CD4-positive, CD25-positive, alpha-beta regulatory T cell (primary cell): ENCODE data around the gene AMBRA1. TPM values are rescaled to one million over a fixed set of nuclear protein-coding genes. Genes with fewer than 3 reads are reported as not detected.

Experiments
- ATAC-seq, 2 donors: fragments of 150-1000 bp; cut with Tn5 transposase; one replicate each; pipeline ENCODE4 v1.10.0; 2021; ENCODE audit warnings: low read depth in 2 of 2, moderate number of reproducible peaks in 2 of 2, moderate library complexity in 1 of 2
- DNase-seq, 3 donors: peaks; one replicate each; pipeline versions ENCODE4 v3.0.0 to v3.0.0-alpha.2; 2012 to 2022; ENCODE audit warnings: mixed read lengths in 1 of 3
- H3K27ac ChIP-seq: one replicate; pipeline ENCODE4 v1.7.0; 2013; ENCODE audit warnings: mild to moderate bottlenecking, low read length; ENCODE audit not compliant: insufficient read depth, poor library complexity, severe bottlenecking
- H3K27me3 ChIP-seq: one replicate; pipeline ENCODE4 v1.7.0; 2013; ENCODE audit warnings: low read length; ENCODE audit not compliant: control insufficient read depth, insufficient read depth
- H3K36me3 ChIP-seq: one replicate; pipeline ENCODE4 v1.7.0; 2013; ENCODE audit warnings: mild to moderate bottlenecking, low read length, moderate library complexity; ENCODE audit not compliant: control insufficient read depth, insufficient read depth
- H3K4me1 ChIP-seq: 2 replicates; pipeline ENCODE4 v1.7.0; 2013; ENCODE audit warnings: mild to moderate bottlenecking, low read length; ENCODE audit not compliant: insufficient read depth, control insufficient read depth, poor library complexity, severe bottlenecking
- H3K4me3 ChIP-seq: one replicate; pipeline ENCODE4 v1.7.0; 2013; ENCODE audit warnings: low read depth, mild to moderate bottlenecking, low read length, moderate library complexity
- H3K9me3 ChIP-seq, 2 experiments: 1 replicate in 1 of 2; 2 replicates in 1 of 2; pipeline ENCODE4 v1.7.0; 2013; ENCODE audit warnings: low read length in 2 of 2, mild to moderate bottlenecking in 1 of 2, moderate library complexity in 1 of 2; ENCODE audit not compliant: control insufficient read depth in 2 of 2
- H3K27ac Mint-ChIP-seq, 3 donors: one replicate each; pipeline ENCODE4 v1.8.0; 2020 to 2022; ENCODE audit warnings: mild to moderate bottlenecking in 3 of 3, mixed read lengths in 3 of 3, moderate library complexity in 2 of 3
- H3K27me3 Mint-ChIP-seq: one replicate; pipeline ENCODE4 v1.8.0; 2022; ENCODE audit warnings: mild to moderate bottlenecking, mixed read lengths
- H3K36me3 Mint-ChIP-seq: one replicate; pipeline ENCODE4 v1.8.0; 2020; ENCODE audit warnings: mixed read lengths
- H3K4me1 Mint-ChIP-seq, 4 donors: one replicate each; pipeline ENCODE4 v1.8.0; 2020 to 2022; ENCODE audit warnings: mixed read lengths in 4 of 4, mild to moderate bottlenecking in 1 of 4
- H3K4me3 Mint-ChIP-seq, 4 donors: one replicate each; pipeline ENCODE4 v1.8.0; 2020 to 2022; ENCODE audit warnings: mild to moderate bottlenecking in 4 of 4, mixed read lengths in 4 of 4, moderate library complexity in 3 of 4
- H3K9me3 Mint-ChIP-seq, 7 donors: one replicate each; pipeline ENCODE4 v1.8.0; 2020 to 2022; ENCODE audit warnings: mixed read lengths in 7 of 7, mild to moderate bottlenecking in 3 of 7, moderate library complexity in 2 of 7
- polyA plus RNA-seq, 4 donors: library from polyadenylated mRNA; unstranded; fragments of 300-500 nt; fragmentation: Illumina TruSeq; gene quantifications; one replicate each; pipeline ENCODE4 v1.2.3, GENCODE V29; 2021
- total RNA-seq: library from RNA; stranded (reverse); gene quantifications from one replicate; pipeline ENCODE4 v1.2.3, GENCODE V29; 2022

AMBRA1 gene
- total and polyA plus RNA-seq, 5 donors from 2014 or later, result 8.2 to 61.0 (median 12.3) TPM

- no peaks in the 10 kb centered on the region for H3K27me3 ChIP-seq
- H3K27me3 Mint-ChIP-seq, result no peaks in the 10 kb centered on the region
- peak overlapping the region; percentile 77 to 96 (median 95) for H3K27ac Mint-ChIP-seq
- peaks cover 16 to 77% (median 39%) of the 10 kb centered on the region in 4 donors for H3K4me1 Mint-ChIP-seq
- ATAC-seq, result peak; percentile 88 to 92
- H3K4me1 ChIP-seq, result peaks cover 72% of the 10 kb centered on the region
- peak; percentile 38 to 82 (median 67) for DNase-seq
- H3K9me3 Mint-ChIP-seq, result no peaks in the 10 kb centered on the region
- H3K36me3 ChIP-seq, result peaks cover 10% of the 10 kb centered on the region
- peaks cover under 1% of the 10 kb centered on the region for H3K36me3 Mint-ChIP-seq
- H3K9me3 ChIP-seq, result no peaks in the 10 kb centered on the region
- peak overlapping the region; percentile 66 for H3K27ac ChIP-seq
- H3K4me3 ChIP-seq, result peak overlapping the region; percentile 45
- peak overlapping the region; percentile 85 to 98 (median 88) for H3K4me3 Mint-ChIP-seq
Observed at GRCh38 chr11:46361283-46362155, 232.3 kb downstream of the AMBRA1 start.

- peaks cover 12% of the 10 kb centered on the region for H3K36me3 ChIP-seq
- Mint-ChIP-seq H3K27ac (peak overlapping the region; percentile 77 to 96 (median 95)), H3K4me1 (peaks cover 18 to 82% (median 44%) of the 10 kb centered on the region in 4 donors), H3K36me3 (peaks cover 4% of the 10 kb centered on the region), H3K4me3 (peak overlapping the region; percentile 85 to 98 (median 88)), H3K9me3 (no peaks in the 10 kb centered on the region), H3K27me3 (no peaks in the 10 kb centered on the region)
- H3K27me3 ChIP-seq, result no peaks in the 10 kb centered on the region
- peak overlapping the region; percentile 45 for H3K4me3 ChIP-seq
- DNase-seq, result peak in 1 of 3 donors; percentile 40
- ATAC-seq, result peak; percentile 32 to 33
- H3K4me1 ChIP-seq, result peaks cover 73% of the 10 kb centered on the region
- H3K9me3 ChIP-seq, result no peaks in the 10 kb centered on the region
- H3K27ac ChIP-seq, result peak overlapping the region; percentile 66
Observed at GRCh38 chr11:46360878-46361277, 232.9 kb downstream of the AMBRA1 start.

- Histone ChIP-seq H3K36me3 (peaks cover 12% of the 10 kb centered on the region), H3K27ac (peak overlapping the region; percentile 66), H3K9me3 (no peaks in the 10 kb centered on the region), H3K4me1 (peaks cover 68% of the 10 kb centered on the region), H3K4me3 (no peak overlapping the region), H3K27me3 (no peaks in the 10 kb centered on the region)
- no peak for DNase-seq
- Mint-ChIP-seq H3K9me3 (no peaks in the 10 kb centered on the region), H3K4me3 (peak overlapping the region; percentile 31 to 89 (median 64)), H3K27me3 (no peaks in the 10 kb centered on the region), H3K4me1 (peaks cover 18 to 79% (median 38%) of the 10 kb centered on the region in 4 donors), H3K27ac (peak overlapping the region in 1 of 3 donors; percentile 95), H3K36me3 (peaks cover 4% of the 10 kb centered on the region)
- no peak for ATAC-seq
Observed at GRCh38 chr11:46359953-46360352, 233.9 kb downstream of the AMBRA1 start.

- no peak for ATAC-seq
- no peak for DNase-seq
- H3K27ac Mint-ChIP-seq, result peak overlapping the region; percentile 50 to 90 (median 75)
- H3K27me3 Mint-ChIP-seq, result no peaks in the 10 kb centered on the region
- Histone ChIP-seq H3K27ac (peak overlapping the region; percentile 23), H3K9me3 (no peaks in the 10 kb centered on the region), H3K36me3 (peaks cover 13% of the 10 kb centered on the region), H3K4me1 (peaks cover 75% of the 10 kb centered on the region), H3K27me3 (no peaks in the 10 kb centered on the region), H3K4me3 (no peak overlapping the region)
- H3K4me3 Mint-ChIP-seq, result peak overlapping the region in 1 of 4 donors; percentile 85
- H3K36me3 Mint-ChIP-seq, result peaks cover 13% of the 10 kb centered on the region
- no peaks in the 10 kb centered on the region for H3K9me3 Mint-ChIP-seq
- H3K4me1 Mint-ChIP-seq, result peaks cover 25 to 81% (median 46%) of the 10 kb centered on the region in 4 donors
Observed at GRCh38 chr11:46357483-46357936, 236.3 kb downstream of the AMBRA1 start.

- peaks cover 13% of the 10 kb centered on the region for H3K36me3 Mint-ChIP-seq
- Histone ChIP-seq H3K27ac (peak overlapping the region; percentile 23), H3K4me3 (no peak overlapping the region), H3K9me3 (no peaks in the 10 kb centered on the region), H3K4me1 (peaks cover 75% of the 10 kb centered on the region), H3K27me3 (no peaks in the 10 kb centered on the region), H3K36me3 (peaks cover 13% of the 10 kb centered on the region)
- peak overlapping the region; percentile 46 to 75 (median 70) for H3K27ac Mint-ChIP-seq
- H3K27me3 Mint-ChIP-seq, result no peaks in the 10 kb centered on the region
- no peaks in the 10 kb centered on the region for H3K9me3 Mint-ChIP-seq
- peaks cover 25 to 82% (median 48%) of the 10 kb centered on the region in 4 donors for H3K4me1 Mint-ChIP-seq
- DNase-seq (no peak), ATAC-seq (no peak)
- H3K4me3 Mint-ChIP-seq, result peak overlapping the region in 2 of 4 donors; percentile 1 to 85
Observed at GRCh38 chr11:46356924-46357482, 236.8 kb downstream of the AMBRA1 start.

GRCh38 chr11:46353698-46354097, 240.1 kb downstream of the AMBRA1 start:
- H3K36me3 ChIP-seq, result peaks cover 21% of the 10 kb centered on the region
- H3K27me3 Mint-ChIP-seq, result peaks cover 4% of the 10 kb centered on the region
- H3K9me3 Mint-ChIP-seq, result no peaks in the 10 kb centered on the region
- H3K36me3 Mint-ChIP-seq, result peaks cover 22% of the 10 kb centered on the region
- peaks cover 19 to 94% (median 53%) of the 10 kb centered on the region in 4 donors for H3K4me1 Mint-ChIP-seq
- H3K9me3 ChIP-seq, result no peaks in the 10 kb centered on the region
- H3K4me1 ChIP-seq, result peaks cover 92% of the 10 kb centered on the region
- ATAC-seq (no peak), DNase-seq (no peak)
- H3K4me3 Mint-ChIP-seq, result peak overlapping the region; percentile 80 to 93 (median 89)
- peak overlapping the region; percentile 53 for H3K4me3 ChIP-seq
- H3K27me3 ChIP-seq, result no peaks in the 10 kb centered on the region
- peak overlapping the region; percentile 87 to 97 (median 95) for H3K27ac Mint-ChIP-seq
- peak overlapping the region; percentile 75 for H3K27ac ChIP-seq

- H3K9me3 ChIP-seq, result no peaks in the 10 kb centered on the region
- H3K27me3 Mint-ChIP-seq, result peaks cover 11% of the 10 kb centered on the region
- DNase-seq, result peak; percentile 71 to 86 (median 73)
- H3K27me3 ChIP-seq, result no peaks in the 10 kb centered on the region
- ATAC-seq, result peak; percentile 52 to 60
- H3K4me3 Mint-ChIP-seq, result peak overlapping the region; percentile 80 to 95 (median 89)
- peak overlapping the region; percentile 87 to 97 (median 95) for H3K27ac Mint-ChIP-seq
- peaks cover 15 to 81% (median 47%) of the 10 kb centered on the region in 4 donors for H3K4me1 Mint-ChIP-seq
- peak overlapping the region; percentile 65 for H3K4me3 ChIP-seq
- peaks cover 21% of the 10 kb centered on the region for H3K36me3 ChIP-seq
- no peaks in the 10 kb centered on the region for H3K9me3 Mint-ChIP-seq
- peaks cover 86% of the 10 kb centered on the region for H3K4me1 ChIP-seq
- H3K27ac ChIP-seq, result peak overlapping the region; percentile 75
- H3K36me3 Mint-ChIP-seq, result peaks cover 22% of the 10 kb centered on the region
Observed at GRCh38 chr11:46352063-46352841, 241.6 kb downstream of the AMBRA1 start.
